A549 (cell line): ENCODE results near the gene LYPLA2. TPM values are rescaled to one million over a fixed set of nuclear protein-coding genes. Genes with fewer than 3 reads are reported as not detected.
"Not testable (repeated sequence)": the region's sequence is repeated elsewhere in the genome, so short reads cannot be mapped to it uniquely, and the experiment has no call there.

Experiments used
- ATAC-seq, 2 experiments: fragments of 200-7000 bp in 1 of 2; fragments of >200 bp in 1 of 2; cut with Nextera tagmentation in 1 of 2; cut with Tn5 transposase in 1 of 2; 3 replicates each; pipeline versions ENCODE4 v1.8.0 to v1.9.1; 2018 to 2020; ENCODE audit warnings: mild to moderate bottlenecking in 1 of 2, moderate library complexity in 1 of 2
- CTCF ChIA-PET: fragments of 300-600 bp; sonication (Branson Sonifier 250); formaldehyde crosslinking; extraction: SDS; loops from one replicate; lab custom pipeline; 2021; ENCODE audit warnings: antibody characterized with exemption, inconsistent platforms; lab: Yijun Ruan, JAX
- POLR2A ChIA-PET: fragments of 350-600 bp; formaldehyde crosslinking; extraction: SDS; loops from one replicate; lab custom pipeline; 2021; ENCODE audit warnings: antibody characterized with exemption, inconsistent platforms; lab: Yijun Ruan, JAX
- DNase-seq, 2 experiments: peaks; one replicate each; pipeline versions ENCODE4 v3.0.0 to v3.0.0-alpha.2; 2011 to 2016; ENCODE audit warnings: low read depth in 1 of 2, low spot score in 1 of 2
- FAIRE-seq: peaks from 2 replicates; lab custom pipeline; 2011; peaks lifted over from hg19 to GRCh38; lab: Jason Lieb, UNC
- H3K27ac ChIP-seq, 2 experiments: fragments of >200 bp; sonication (Bioruptor Twin); formaldehyde crosslinking; 3 replicates each; pipeline ENCODE4 v1.5.1; 2016 to 2017
- H3K4me1 ChIP-seq: fragments of >200 bp; sonication (Bioruptor Twin); formaldehyde crosslinking; 3 replicates; pipeline ENCODE4 v1.6.1; 2016
- H3K4me2 ChIP-seq: fragments of >200 bp; sonication (Bioruptor Twin); formaldehyde crosslinking; 3 replicates; pipeline ENCODE4 v1.6.1; 2016
- H3K4me3 ChIP-seq: fragments of >200 bp; sonication (Bioruptor Twin); formaldehyde crosslinking; 3 replicates; pipeline ENCODE4 v1.5.1; 2016
- H3K9me3 ChIP-seq: fragments of >200 bp; sonication (Bioruptor Twin); formaldehyde crosslinking; 3 replicates; pipeline ENCODE4 v1.6.1; 2016
- BHLHE40 ChIP-seq: IDR thresholded peaks from 2 replicates; pipeline ENCODE4 v1.6.1; 2012; ENCODE audit warnings: low read depth, low read length, inconsistent platforms
- CBX2 ChIP-seq: fragments of 200-600 bp; sonication (generic); IDR thresholded peaks from 2 replicates; pipeline ENCODE4 v1.6.1; 2016; ENCODE audit warnings: low read depth, mild to moderate bottlenecking, borderline replicate concordance
- CBX8 ChIP-seq: fragments of 200-600 bp; sonication (generic); IDR thresholded peaks from 2 replicates; pipeline ENCODE4 v1.6.1; 2016
- CEBPB ChIP-seq, 2 experiments: fragments of >200 bp in 1 of 2; sonication (Bioruptor Twin) in 1 of 2; formaldehyde crosslinking in 1 of 2; IDR thresholded peaks; 2 replicates each; pipeline ENCODE4 v1.6.1; 2012 to 2016
- EP300 ChIP-seq, 2 experiments: fragments of >200 bp; sonication (Bioruptor Twin); formaldehyde crosslinking; IDR thresholded peaks; 2 replicates in 1 of 2; 3 replicates in 1 of 2; pipeline ENCODE4 v1.6.1; 2016 to 2017
- ESRRA ChIP-seq: fragments of 150-350 bp; IDR thresholded peaks from 2 replicates; pipeline ENCODE4 v1.6.1; 2014; ENCODE audit warnings: mild to moderate bottlenecking, low read length, borderline replicate concordance
- FOSB ChIP-seq: fragments of 250-450 bp; sonication (Bioruptor Pico); IDR thresholded peaks from 2 replicates; pipeline ENCODE4 v1.5.0; 2020; ENCODE audit warnings: mild to moderate bottlenecking, moderate library complexity
- GATA3 ChIP-seq: IDR thresholded peaks from 2 replicates; pipeline ENCODE4 v1.6.1; 2012; ENCODE audit warnings: borderline replicate concordance
- HEYL ChIP-seq: fragments of 250-450 bp; sonication (Bioruptor Pico); IDR thresholded peaks from 2 replicates; pipeline ENCODE4 v1.8.0; 2021; ENCODE audit warnings: mild to moderate bottlenecking, moderate library complexity
- HOXB13 ChIP-seq: fragments of 250-450 bp; sonication (Bioruptor Pico); IDR thresholded peaks from 2 replicates; pipeline ENCODE4 v1.5.0; 2020; ENCODE audit warnings: low read depth, mild to moderate bottlenecking, moderate library complexity
- HOXB5 ChIP-seq: fragments of 250-450 bp; sonication (Bioruptor Pico); IDR thresholded peaks from 2 replicates; pipeline ENCODE4 v1.5.0; 2020; ENCODE audit warnings: mild to moderate bottlenecking, moderate library complexity
- JUN ChIP-seq, 2 experiments: fragments of >200 bp; sonication (Bioruptor Twin); formaldehyde crosslinking; IDR thresholded peaks; 2 replicates in 1 of 2; 3 replicates in 1 of 2; pipeline ENCODE4 v1.6.1; 2016 to 2017
- JUNB ChIP-seq: fragments of >200 bp; sonication (Bioruptor Twin); formaldehyde crosslinking; IDR thresholded peaks from 2 replicates; pipeline ENCODE4 v1.6.1; 2016
- KDM1A ChIP-seq: fragments of 200-600 bp; sonication (generic); IDR thresholded peaks from 2 replicates; pipeline ENCODE4 v1.6.1; 2016; ENCODE audit warnings: low read depth, mild to moderate bottlenecking
- MAFK ChIP-seq: fragments of 450-650 bp; IDR thresholded peaks from 2 replicates; pipeline ENCODE4 v1.6.1; 2014; ENCODE audit not compliant: partially characterized antibody
- MYC ChIP-seq: IDR thresholded peaks from 2 replicates; pipeline ENCODE4 v1.6.1; 2012; ENCODE audit warnings: mild to moderate bottlenecking, inconsistent platforms, low read length, improper control_type of control experiment, borderline replicate concordance
- NPAS2 ChIP-seq: fragments of 250-450 bp; sonication (Bioruptor Pico); IDR thresholded peaks from 2 replicates; pipeline ENCODE4 v1.8.0; 2022; ENCODE audit warnings: mild to moderate bottlenecking, moderate library complexity, borderline replicate concordance
- POLR2A ChIP-seq: IDR thresholded peaks from 2 replicates; pipeline ENCODE4 v1.6.1; 2012; ENCODE audit warnings: mild to moderate bottlenecking, low read length
- POLR2AphosphoS2 ChIP-seq: conservative IDR thresholded peaks from 2 replicates; pipeline ENCODE4 v1.6.1; 2012; ENCODE audit warnings: low read length, improper control_type of control experiment, inconsistent platforms
- RFX5 ChIP-seq: fragments of 450-650 bp; IDR thresholded peaks from 2 replicates; pipeline ENCODE4 v1.7.1; 2014; ENCODE audit warnings: antibody characterized with exemption, mild to moderate bottlenecking, moderate library complexity
- RNF2 ChIP-seq: fragments of 200-600 bp; sonication (generic); IDR thresholded peaks from 2 replicates; pipeline ENCODE4 v1.6.1; 2016; ENCODE audit warnings: low read depth, mild to moderate bottlenecking, antibody characterized with exemption, moderate library complexity, borderline replicate concordance
- TFCP2L1 ChIP-seq: fragments of 250-450 bp; sonication (Bioruptor Pico); IDR thresholded peaks from 2 replicates; pipeline ENCODE4 v1.5.0; 2021; ENCODE audit warnings: mild to moderate bottlenecking
- ZC3H11A ChIP-seq: fragments of 450-650 bp; IDR thresholded peaks from 2 replicates; pipeline ENCODE4 v1.6.1; 2014; ENCODE audit warnings: antibody characterized with exemption, mild to moderate bottlenecking
- ZNF302 ChIP-seq: fragments of 250-450 bp; sonication (Bioruptor Pico); IDR thresholded peaks from 2 replicates; pipeline ENCODE4 v1.9.0; 2021; ENCODE audit warnings: inconsistent platforms, mild to moderate bottlenecking, moderate library complexity
- WGBS: methylation state at CpG from one replicate; pipeline ENCODE4 v1.1.6; 2017; ENCODE audit errors: missing lambda C conversion rate; 5-methylcytosine and 5-hydroxymethylcytosine counted together
- polyA plus RNA-seq, 4 experiments: library from polyadenylated mRNA; depleted of rRNA in 3 of 4; stranded (reverse); fragments of >200 nt; fragmentation: RNase III in 1 of 4; extraction: RNeasy Plus Mini Kit Qiagen cat#74134 plus additional on column Dnase treatment in 1 of 4; gene quantifications; 2 replicates in 3 of 4; 3 replicates in 1 of 4; pipeline ENCODE4 v1.2.3, GENCODE V29; 2011 to 2017
- TF ChIP-seq, protein P1 (sequence below): fragments of 200-600 bp; sonication (generic); IDR thresholded peaks from 2 replicates; pipeline ENCODE4 v1.6.1; 2016; ENCODE audit warnings: antibody characterized with exemption, mild to moderate bottlenecking, moderate library complexity
- TF ChIP-seq, protein P2 (sequence below): fragments of >200 bp; sonication (Bioruptor Twin); formaldehyde crosslinking; IDR thresholded peaks from 2 replicates; pipeline ENCODE4 v1.6.1; 2016
- TF ChIP-seq, protein P3 (sequence below): fragments of 450-650 bp; IDR thresholded peaks from 2 replicates; pipeline ENCODE4 v1.6.1; 2014; ENCODE audit warnings: antibody characterized with exemption
- TF ChIP-seq, protein P4 (sequence below): fragments of >200 bp; sonication (Bioruptor Twin); formaldehyde crosslinking; IDR thresholded peaks from 3 replicates; pipeline ENCODE4 v1.5.1; 2016
- TF ChIP-seq, protein P5 (sequence below): fragments of 150-350 bp; IDR thresholded peaks from 2 replicates; pipeline ENCODE4 v1.6.1; 2014; ENCODE audit warnings: low read depth, mild to moderate bottlenecking, low read length
- TF ChIP-seq, protein P6 (sequence below): IDR thresholded peaks from 2 replicates; pipeline ENCODE4 v1.6.1; 2012

The LYPLA2 gene
- polyA plus RNA-seq, 2 of the 4 experiments (the other 2 are of a cell fraction), result 17.8 to 49.2 TPM

DNA sequence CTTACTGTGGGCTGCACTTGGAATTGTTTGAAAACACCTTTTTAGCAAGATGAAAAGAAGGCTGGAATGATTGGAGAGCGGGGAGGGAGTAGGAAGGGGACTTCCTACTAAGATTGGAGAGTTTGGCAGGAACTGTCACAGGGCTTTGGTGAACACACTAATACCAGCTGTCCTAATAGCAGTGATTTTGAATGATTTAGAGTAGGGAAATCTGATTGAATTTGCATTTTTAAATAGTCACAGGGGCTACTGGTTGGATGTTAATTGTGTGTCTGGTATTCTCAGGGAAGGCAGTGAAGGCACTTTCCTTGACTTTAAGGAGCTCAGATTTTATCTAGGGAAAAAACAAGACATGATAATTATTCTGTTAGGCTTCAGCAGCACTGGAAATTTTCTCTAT, 36.8 kb downstream of the LYPLA2 start:
- no peak for ATAC-seq
- Histone ChIP-seq H3K4me1 (no peaks in the 10 kb centered on the region; the same call in 1 of the 3 replicates), H3K9me3 (no peaks in the 10 kb centered on the region), H3K27ac (no peak overlapping the region), H3K4me2 (no peak overlapping the region), H3K4me3 (no peak overlapping the region)
- DNase-seq, result no peak
- 76% methylated on average over 1 of the region's 1 CpG for WGBS
- ChIA-PET POLR2A (no interaction called here), CTCF (no interaction called here)
- TF ChIP-seq MAFK (no peak), JUN (IDR thresholded peaks at IDR 0.05) (no peak), ESRRA (no peak), ZC3H11A (no peak), KDM1A (no peak), RFX5 (no peak), JUNB (no peak), CBX2 (no peak), HOXB13 (CRISPR knock-in tag) (no peak)
- TF ChIP-seq, protein P1, sequence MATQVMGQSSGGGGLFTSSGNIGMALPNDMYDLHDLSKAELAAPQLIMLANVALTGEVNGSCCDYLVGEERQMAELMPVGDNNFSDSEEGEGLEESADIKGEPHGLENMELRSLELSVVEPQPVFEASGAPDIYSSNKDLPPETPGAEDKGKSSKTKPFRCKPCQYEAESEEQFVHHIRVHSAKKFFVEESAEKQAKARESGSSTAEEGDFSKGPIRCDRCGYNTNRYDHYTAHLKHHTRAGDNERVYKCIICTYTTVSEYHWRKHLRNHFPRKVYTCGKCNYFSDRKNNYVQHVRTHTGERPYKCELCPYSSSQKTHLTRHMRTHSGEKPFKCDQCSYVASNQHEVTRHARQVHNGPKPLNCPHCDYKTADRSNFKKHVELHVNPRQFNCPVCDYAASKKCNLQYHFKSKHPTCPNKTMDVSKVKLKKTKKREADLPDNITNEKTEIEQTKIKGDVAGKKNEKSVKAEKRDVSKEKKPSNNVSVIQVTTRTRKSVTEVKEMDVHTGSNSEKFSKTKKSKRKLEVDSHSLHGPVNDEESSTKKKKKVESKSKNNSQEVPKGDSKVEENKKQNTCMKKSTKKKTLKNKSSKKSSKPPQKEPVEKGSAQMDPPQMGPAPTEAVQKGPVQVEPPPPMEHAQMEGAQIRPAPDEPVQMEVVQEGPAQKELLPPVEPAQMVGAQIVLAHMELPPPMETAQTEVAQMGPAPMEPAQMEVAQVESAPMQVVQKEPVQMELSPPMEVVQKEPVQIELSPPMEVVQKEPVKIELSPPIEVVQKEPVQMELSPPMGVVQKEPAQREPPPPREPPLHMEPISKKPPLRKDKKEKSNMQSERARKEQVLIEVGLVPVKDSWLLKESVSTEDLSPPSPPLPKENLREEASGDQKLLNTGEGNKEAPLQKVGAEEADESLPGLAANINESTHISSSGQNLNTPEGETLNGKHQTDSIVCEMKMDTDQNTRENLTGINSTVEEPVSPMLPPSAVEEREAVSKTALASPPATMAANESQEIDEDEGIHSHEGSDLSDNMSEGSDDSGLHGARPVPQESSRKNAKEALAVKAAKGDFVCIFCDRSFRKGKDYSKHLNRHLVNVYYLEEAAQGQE, result no peak
- TF ChIP-seq, protein P2, sequence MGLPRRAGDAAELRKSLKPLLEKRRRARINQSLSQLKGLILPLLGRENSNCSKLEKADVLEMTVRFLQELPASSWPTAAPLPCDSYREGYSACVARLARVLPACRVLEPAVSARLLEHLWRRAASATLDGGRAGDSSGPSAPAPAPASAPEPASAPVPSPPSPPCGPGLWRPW, result no peak
- TF ChIP-seq, protein P3, sequence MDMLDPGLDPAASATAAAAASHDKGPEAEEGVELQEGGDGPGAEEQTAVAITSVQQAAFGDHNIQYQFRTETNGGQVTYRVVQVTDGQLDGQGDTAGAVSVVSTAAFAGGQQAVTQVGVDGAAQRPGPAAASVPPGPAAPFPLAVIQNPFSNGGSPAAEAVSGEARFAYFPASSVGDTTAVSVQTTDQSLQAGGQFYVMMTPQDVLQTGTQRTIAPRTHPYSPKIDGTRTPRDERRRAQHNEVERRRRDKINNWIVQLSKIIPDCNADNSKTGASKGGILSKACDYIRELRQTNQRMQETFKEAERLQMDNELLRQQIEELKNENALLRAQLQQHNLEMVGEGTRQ, result no peak
- no peak for FAIRE-seq

DNA sequence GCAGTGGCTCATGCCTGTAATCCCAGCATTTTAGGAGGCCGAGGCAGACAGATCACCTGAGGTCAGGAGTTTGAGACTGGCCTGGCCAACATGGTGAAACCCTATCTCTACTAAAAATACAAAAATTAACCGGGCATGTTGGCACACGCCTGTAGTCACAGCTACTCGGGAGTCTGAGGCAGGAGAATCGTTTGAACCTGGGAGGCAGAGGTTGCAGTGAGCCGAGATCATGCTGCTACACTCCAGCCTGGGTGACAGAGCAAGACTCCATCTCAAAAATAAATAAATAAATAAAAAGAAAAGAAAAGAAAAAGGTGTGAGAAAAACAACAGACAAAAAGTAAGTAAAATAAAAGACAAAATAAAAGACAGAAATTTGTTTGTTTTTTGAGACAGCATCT, 43.2 kb downstream of the LYPLA2 start:
- ATAC-seq, H3K4me3 ChIP-seq, FAIRE-seq, H3K9me3 ChIP-seq, H3K4me1 ChIP-seq, H3K27ac ChIP-seq, H3K4me2 ChIP-seq, DNase-seq, CTCF ChIA-PET: not testable (repeated sequence)
- 54% methylated on average over 6 of the region's 6 CpGs for WGBS
- POLR2A ChIA-PET, result interaction anchor here (1.4 kb wide), 1 partner anchor 9 kb away, joined by 3 read pairs; the partner anchor contains the start of gene HMGCL

DNA sequence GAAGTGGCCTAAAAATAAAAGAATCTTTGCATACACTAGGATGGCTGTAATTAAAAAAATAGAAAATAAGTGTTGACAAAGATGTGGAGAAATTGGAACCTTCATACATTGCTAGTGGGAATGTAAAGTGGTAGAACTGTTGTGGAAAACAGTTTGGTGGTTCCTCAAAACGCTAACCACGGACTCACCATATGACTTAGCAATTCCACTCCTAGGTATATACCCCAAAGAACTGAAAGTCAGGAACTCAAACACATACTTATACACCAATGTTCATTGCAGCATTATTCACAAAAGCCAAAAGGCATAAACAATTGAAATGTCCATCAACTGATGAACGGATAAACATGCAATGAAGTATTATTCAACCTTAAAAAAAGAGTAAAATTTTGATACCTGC, 45.1 kb downstream of the LYPLA2 start:
- TF ChIP-seq FOSB (CRISPR knock-in tag), result no peak
- no peak for TF ChIP-seq MYC
- TF ChIP-seq, protein P4, sequence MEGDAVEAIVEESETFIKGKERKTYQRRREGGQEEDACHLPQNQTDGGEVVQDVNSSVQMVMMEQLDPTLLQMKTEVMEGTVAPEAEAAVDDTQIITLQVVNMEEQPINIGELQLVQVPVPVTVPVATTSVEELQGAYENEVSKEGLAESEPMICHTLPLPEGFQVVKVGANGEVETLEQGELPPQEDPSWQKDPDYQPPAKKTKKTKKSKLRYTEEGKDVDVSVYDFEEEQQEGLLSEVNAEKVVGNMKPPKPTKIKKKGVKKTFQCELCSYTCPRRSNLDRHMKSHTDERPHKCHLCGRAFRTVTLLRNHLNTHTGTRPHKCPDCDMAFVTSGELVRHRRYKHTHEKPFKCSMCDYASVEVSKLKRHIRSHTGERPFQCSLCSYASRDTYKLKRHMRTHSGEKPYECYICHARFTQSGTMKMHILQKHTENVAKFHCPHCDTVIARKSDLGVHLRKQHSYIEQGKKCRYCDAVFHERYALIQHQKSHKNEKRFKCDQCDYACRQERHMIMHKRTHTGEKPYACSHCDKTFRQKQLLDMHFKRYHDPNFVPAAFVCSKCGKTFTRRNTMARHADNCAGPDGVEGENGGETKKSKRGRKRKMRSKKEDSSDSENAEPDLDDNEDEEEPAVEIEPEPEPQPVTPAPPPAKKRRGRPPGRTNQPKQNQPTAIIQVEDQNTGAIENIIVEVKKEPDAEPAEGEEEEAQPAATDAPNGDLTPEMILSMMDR, result no peak
- TF ChIP-seq, protein P5, sequence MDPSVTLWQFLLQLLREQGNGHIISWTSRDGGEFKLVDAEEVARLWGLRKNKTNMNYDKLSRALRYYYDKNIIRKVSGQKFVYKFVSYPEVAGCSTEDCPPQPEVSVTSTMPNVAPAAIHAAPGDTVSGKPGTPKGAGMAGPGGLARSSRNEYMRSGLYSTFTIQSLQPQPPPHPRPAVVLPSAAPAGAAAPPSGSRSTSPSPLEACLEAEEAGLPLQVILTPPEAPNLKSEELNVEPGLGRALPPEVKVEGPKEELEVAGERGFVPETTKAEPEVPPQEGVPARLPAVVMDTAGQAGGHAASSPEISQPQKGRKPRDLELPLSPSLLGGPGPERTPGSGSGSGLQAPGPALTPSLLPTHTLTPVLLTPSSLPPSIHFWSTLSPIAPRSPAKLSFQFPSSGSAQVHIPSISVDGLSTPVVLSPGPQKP, result no peak
- TF ChIP-seq HEYL (CRISPR knock-in tag), result no peak
- no peak for TF ChIP-seq EP300 (IDR thresholded peaks at IDR 0.05)
- no peak for TF ChIP-seq CBX8
- no peak for TF ChIP-seq CEBPB (IDR thresholded peaks at IDR 0.05)
- no peak for TF ChIP-seq HOXB5 (CRISPR knock-in tag)
- TF ChIP-seq CBX2, result no peak
- TF ChIP-seq POLR2A, result no peak
- TF ChIP-seq NPAS2, result no peak
- TF ChIP-seq TFCP2L1 (CRISPR knock-in tag), result no peak
- TF ChIP-seq BHLHE40, result no peak
- TF ChIP-seq, protein P6, sequence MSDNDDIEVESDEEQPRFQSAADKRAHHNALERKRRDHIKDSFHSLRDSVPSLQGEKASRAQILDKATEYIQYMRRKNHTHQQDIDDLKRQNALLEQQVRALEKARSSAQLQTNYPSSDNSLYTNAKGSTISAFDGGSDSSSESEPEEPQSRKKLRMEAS, result no peak
- TF ChIP-seq RNF2, result no peak
- TF ChIP-seq GATA3, result no peak
- no peak for TF ChIP-seq ZNF302 (CRISPR knock-in tag)
- no peak for TF ChIP-seq POLR2AphosphoS2
- no peak for ATAC-seq
- POLR2A ChIA-PET, result no interaction called here
- no peak for DNase-seq
- FAIRE-seq, result no peak
- H3K4me3 ChIP-seq, result no peak overlapping the region
- WGBS, result 47% methylated on average over 3 of the region's 3 CpGs
- peaks cover 6% of the 10 kb centered on the region; the same call in 1 of the 3 replicates for H3K4me1 ChIP-seq
- H3K9me3 ChIP-seq, result no peaks in the 10 kb centered on the region
- CTCF ChIA-PET, result no interaction called here
- H3K27ac ChIP-seq, result no peak overlapping the region
- no peak overlapping the region for H3K4me2 ChIP-seq
